Ammon's horn (tissue), 1 donor: ENCODE data around the gene PRMT5.

Experiments used
- DNase-seq: peaks from one replicate; pipeline ENCODE4 v3.0.0-alpha.2; 2016; ENCODE audit warnings: low spot score

PRMT5 gene

GRCh38 chr14:22875003-22875747 is 54.0 kb downstream of the PRMT5 start:
- DNase-seq: no peak

GRCh38 chr14:22872833-22873520 is 56.2 kb downstream of the PRMT5 start:
- no peak for DNase-seq

GRCh38 chr14:22872033-22872832 is 56.9 kb downstream of the PRMT5 start:
- DNase-seq: peak; percentile 83

GRCh38 chr14:22871224-22872032 is 57.7 kb downstream of the PRMT5 start, which contains the start of gene LRP10:
Gene LRP10 (plus strand): TSS chr14:22871740. CDS start chr14:22872304, 564 bp downstream.
- DNase-seq: peak; percentile 95

GRCh38 chr14:22870811-22871223 is 58.4 kb downstream of the PRMT5 start:
- DNase-seq: no peak
